ENCODE measurements around the gene ATP5PO. TPM values are rescaled to one million over a fixed set of nuclear protein-coding genes. Genes with fewer than 3 reads are reported as not detected.

Gene ATP5PO
- total RNA-seq, 2 experiments from 2014 or later, result 210 to 227 TPM

DNA sequence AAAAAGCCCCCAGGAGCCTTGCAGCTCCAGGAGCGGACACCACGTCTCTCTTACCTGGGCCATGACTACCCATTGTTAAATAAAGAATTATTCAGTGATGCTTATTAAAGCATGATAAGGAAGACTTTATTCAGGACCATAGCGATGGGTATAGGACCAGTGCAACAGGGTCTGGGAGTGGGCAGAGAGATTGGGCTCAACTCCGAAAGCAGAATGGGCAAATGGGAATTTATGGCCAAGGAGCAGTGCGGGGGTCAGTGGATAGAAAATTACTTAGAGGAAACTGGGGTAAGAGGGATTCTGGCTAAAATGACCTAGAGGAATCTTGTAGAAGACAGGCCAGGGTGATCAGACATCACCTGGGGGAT is 580 bp upstream of the ATP5PO start:
- intact Hi-C loops (cut with micrococcal nuclease; ENCODE audit: unreplicated experiment), result no loop called here
- Histone ChIP-seq H4K20me1 (ENCODE audit: insufficient read depth, low read length) (no peaks in the 10 kb centered on the region), H3K4me3 (ENCODE audit: low read depth, low read length, poor library complexity, severe bottlenecking) (peak overlapping the region; percentile 93), H3K4me2 (ENCODE audit: low read length) (peak overlapping the region; percentile 73), H3K79me2 (ENCODE audit: insufficient read depth, low read depth, low read length) (peaks cover 38% of the 10 kb centered on the region), H3K27ac (ENCODE audit: low read depth, low read length, poor library complexity, severe bottlenecking) (no peak overlapping the region), H3K9me3 (ENCODE audit: low read length) (no peaks in the 10 kb centered on the region), H3K9me2 (ENCODE audit: insufficient read depth, low read length) (no peaks in the 10 kb centered on the region), H3K4me1 (ENCODE audit: insufficient read depth, low read length, poor library complexity, severe bottlenecking) (peaks cover 20% of the 10 kb centered on the region), H3K36me3 (ENCODE audit: insufficient read depth, low read length) (peaks cover 33% of the 10 kb centered on the region), H2AFZ (ENCODE audit: low read length) (peak overlapping the region; percentile 97)
- DNase-seq (ENCODE audit: low spot score), result no peak
- BruUV-seq (replicated peaks), result no TSS peak
- ChIA-PET POLR2A (no interaction called here), CTCF (ENCODE audit: unreplicated experiment) (no interaction called here)
- no peak for TF ChIP-seq CTCF (conservative IDR thresholded peaks at IDR 0.05; ENCODE audit: low read length)

DNA sequence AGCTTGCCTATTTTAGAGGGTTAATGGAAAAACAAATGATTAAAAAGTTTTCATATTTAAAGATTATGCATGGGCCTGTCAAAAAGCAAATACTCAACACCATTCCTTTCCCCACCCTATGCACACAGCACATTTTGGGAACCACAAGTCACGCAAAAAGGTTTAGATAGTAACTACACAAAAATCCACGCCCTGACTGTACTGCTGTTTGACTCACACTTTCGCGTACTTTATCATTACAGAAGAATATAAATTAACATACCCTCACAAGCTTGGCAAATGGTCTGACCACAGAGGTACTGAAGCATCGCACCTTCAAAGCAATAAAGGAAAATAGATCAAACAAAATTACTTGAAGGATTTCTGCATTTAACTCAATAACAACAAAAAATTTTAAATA is 1.4 kb downstream of the ATP5PO start:
- ChIA-PET POLR2A (interaction anchor here (0.7 to 1.3 kb wide), 3 partner anchors 16 to 448 kb away, joined by 3 to 4 read pairs (median 4); no protein-coding TSS in a partner anchor), CTCF (ENCODE audit: unreplicated experiment) (interaction anchor here (1.0 kb wide), 1 partner anchor 10 kb away, joined by 4 read pairs; no protein-coding TSS in a partner anchor)
- H3K79me2 ChIP-seq (ENCODE audit: insufficient read depth, low read depth, low read length), result peaks cover 38% of the 10 kb centered on the region
- H3K9me3 ChIP-seq (ENCODE audit: low read length), result no peaks in the 10 kb centered on the region
- H3K36me3 ChIP-seq (ENCODE audit: insufficient read depth, low read length), result peaks cover 53% of the 10 kb centered on the region
- H4K20me1 ChIP-seq (ENCODE audit: insufficient read depth, low read length), result no peaks in the 10 kb centered on the region
- no peak overlapping the region for H3K27ac ChIP-seq (ENCODE audit: low read depth, low read length, poor library complexity, severe bottlenecking)
- TF ChIP-seq EZH2phosphoT487 (IDR thresholded peaks at IDR 0.05; ENCODE audit: borderline replicate concordance, low read depth, low read length), result no peak
- TF ChIP-seq CTCF (conservative IDR thresholded peaks at IDR 0.05; ENCODE audit: low read length), result no peak
- H3K4me3 ChIP-seq (ENCODE audit: low read depth, low read length, poor library complexity, severe bottlenecking), result peak overlapping the region; percentile 93
- intact Hi-C loops (cut with micrococcal nuclease; ENCODE audit: unreplicated experiment), result no loop called here
- no peak overlapping the region for H2AFZ ChIP-seq (ENCODE audit: low read length)
- peaks cover 20% of the 10 kb centered on the region for H3K4me1 ChIP-seq (ENCODE audit: insufficient read depth, low read length, poor library complexity, severe bottlenecking)
- peak overlapping the region; percentile 80 for H3K4me2 ChIP-seq (ENCODE audit: low read length)
- BruUV-seq (replicated peaks), result no TSS peak
- no peaks in the 10 kb centered on the region for H3K9me2 ChIP-seq (ENCODE audit: insufficient read depth, low read length)
- no peak for DNase-seq (ENCODE audit: low spot score)

GRCh38 chr21:33909756-33910155 is 5.8 kb downstream of the ATP5PO start:
- Histone ChIP-seq H3K79me2 (ENCODE audit: insufficient read depth, low read depth, low read length) (peaks cover 30% of the 10 kb centered on the region), H2AFZ (ENCODE audit: low read length) (no peak overlapping the region), H4K20me1 (ENCODE audit: insufficient read depth, low read length) (no peaks in the 10 kb centered on the region), H3K4me3 (ENCODE audit: low read depth, low read length, poor library complexity, severe bottlenecking) (no peak overlapping the region), H3K27ac (ENCODE audit: low read depth, low read length, poor library complexity, severe bottlenecking) (no peak overlapping the region), H3K9me3 (ENCODE audit: low read length) (no peaks in the 10 kb centered on the region), H3K36me3 (ENCODE audit: insufficient read depth, low read length) (peaks cover 97% of the 10 kb centered on the region), H3K9me2 (ENCODE audit: insufficient read depth, low read length) (no peaks in the 10 kb centered on the region), H3K4me1 (ENCODE audit: insufficient read depth, low read length, poor library complexity, severe bottlenecking) (peaks cover 13% of the 10 kb centered on the region), H3K4me2 (ENCODE audit: low read length) (no peak overlapping the region)
- DNase-seq (ENCODE audit: low spot score), result no peak
- CTCF ChIA-PET (ENCODE audit: unreplicated experiment), result no interaction called here
- intact Hi-C loops (cut with micrococcal nuclease; ENCODE audit: unreplicated experiment), result no loop called here
- POLR2A ChIA-PET, result no interaction called here
- TF ChIP-seq EZH2phosphoT487 (IDR thresholded peaks at IDR 0.05; ENCODE audit: borderline replicate concordance, low read depth, low read length) (no peak), CTCF (conservative IDR thresholded peaks at IDR 0.05; ENCODE audit: low read length) (no peak)
- no TSS peak for BruUV-seq (replicated peaks)

Data from OCI-LY7 (cell line).